GM19023 (cell line): ENCODE results near the gene MRNIP.

ENCODE experiments used
- ATAC-seq: cut with Tn5 transposase; IDR thresholded peaks from one replicate; pipeline ENCODE4 v1.9.1; 2021; ENCODE audit warnings: mild to moderate bottlenecking, moderate library complexity; ENCODE audit not compliant: unreplicated experiment

MRNIP gene, protein sequence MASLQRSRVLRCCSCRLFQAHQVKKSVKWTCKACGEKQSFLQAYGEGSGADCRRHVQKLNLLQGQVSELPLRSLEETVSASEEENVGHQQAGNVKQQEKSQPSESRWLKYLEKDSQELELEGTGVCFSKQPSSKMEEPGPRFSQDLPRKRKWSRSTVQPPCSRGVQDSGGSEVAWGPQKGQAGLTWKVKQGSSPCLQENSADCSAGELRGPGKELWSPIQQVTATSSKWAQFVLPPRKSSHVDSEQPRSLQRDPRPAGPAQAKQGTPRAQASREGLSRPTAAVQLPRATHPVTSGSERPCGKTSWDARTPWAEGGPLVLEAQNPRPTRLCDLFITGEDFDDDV

GRCh38 chr5:179858586-179859427, at the start of gene MRNIP:
Gene MRNIP, minus strand, starts transcription at chr5:179858817. Its CDS starts 21 bp downstream, at chr5:179858796.
- ATAC-seq: peak; percentile 97

DNA sequence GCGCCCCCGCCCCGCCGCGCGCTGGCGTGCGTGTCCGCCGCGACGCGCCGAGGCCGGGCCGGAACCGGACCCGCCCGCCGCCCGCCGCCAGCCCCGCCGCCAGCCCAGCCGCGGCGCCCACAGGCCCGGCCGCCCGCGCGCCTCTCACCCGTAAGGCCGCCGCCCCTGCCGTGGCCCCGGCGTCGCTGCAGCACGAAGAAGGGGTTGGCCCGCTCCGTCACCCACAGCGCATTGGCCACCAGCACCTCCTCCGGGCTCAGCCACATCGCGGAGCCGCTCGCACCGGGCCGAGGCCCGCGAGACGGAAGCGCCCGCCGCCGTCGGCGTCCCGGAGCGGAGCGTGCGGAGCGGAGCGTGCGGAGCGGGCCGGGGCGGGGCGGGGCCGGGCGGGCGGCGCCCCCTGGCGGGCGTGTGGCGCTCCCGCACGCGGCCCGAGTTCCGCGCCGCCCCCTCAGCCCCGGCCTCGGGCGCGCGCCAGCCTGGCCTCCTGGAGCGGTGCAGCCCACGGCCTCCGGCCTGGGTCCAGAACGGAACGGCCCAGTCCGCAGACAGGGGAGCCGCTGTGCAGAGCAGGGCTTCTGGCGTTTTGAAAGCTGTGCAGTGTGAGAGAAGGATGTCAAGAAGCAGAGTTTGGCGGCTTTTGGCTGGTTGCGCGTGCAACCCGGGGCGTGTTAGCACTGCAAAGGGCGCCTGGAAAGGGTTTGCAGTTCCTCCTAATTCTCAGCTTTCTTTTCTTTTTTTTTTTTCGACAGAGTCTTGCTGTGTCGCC, 49.1 kb upstream of the MRNIP start, which contains the start of gene TBC1D9B:
TSS of gene TBC1D9B (minus strand) at position 342 of the 769 bp plus-strand sequence. CDS start at position 266, 76 bp downstream.
- ATAC-seq: peak; percentile 89

DNA sequence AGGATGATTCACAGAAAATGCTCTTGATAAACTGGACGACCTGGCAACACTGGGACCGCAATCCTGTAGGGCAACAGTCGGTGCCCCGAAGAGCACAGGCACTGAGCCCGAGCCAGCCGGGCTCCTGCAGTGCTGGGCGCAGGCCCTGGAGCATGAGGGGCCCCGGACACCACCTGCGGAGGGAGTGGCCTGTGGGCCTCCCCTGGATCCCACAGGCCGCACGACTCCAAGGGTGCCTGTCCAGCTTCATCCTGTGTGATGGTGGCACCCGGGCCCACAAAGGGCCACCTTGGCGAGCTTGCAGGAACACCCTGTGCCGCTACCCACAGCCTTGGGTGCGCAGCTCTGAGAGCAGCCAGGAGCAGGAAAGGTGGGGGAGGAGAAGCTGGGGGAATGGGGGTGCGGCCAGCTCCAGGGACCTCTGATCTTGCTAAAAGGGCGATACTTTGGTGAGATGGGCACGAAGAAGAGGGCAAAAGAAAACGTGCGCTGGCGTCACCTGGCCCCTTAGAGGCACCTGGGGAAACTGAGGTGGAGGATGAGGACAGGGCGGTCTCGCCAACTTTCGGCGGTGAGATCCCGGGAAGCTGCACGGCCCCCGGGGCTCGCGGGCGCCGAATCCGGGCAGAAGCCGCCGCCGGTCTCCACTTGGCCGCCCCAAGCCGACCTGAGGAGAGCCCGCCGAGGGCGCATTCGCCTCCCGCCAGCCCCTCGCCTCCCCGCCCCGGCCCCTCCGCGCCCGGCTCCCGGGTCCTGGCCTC, 48.4 kb upstream of the MRNIP start:
- ATAC-seq: peak; percentile 31

GRCh38 chr5:179906294-179906794, 47.7 kb upstream of the MRNIP start:
- ATAC-seq: no peak

DNA sequence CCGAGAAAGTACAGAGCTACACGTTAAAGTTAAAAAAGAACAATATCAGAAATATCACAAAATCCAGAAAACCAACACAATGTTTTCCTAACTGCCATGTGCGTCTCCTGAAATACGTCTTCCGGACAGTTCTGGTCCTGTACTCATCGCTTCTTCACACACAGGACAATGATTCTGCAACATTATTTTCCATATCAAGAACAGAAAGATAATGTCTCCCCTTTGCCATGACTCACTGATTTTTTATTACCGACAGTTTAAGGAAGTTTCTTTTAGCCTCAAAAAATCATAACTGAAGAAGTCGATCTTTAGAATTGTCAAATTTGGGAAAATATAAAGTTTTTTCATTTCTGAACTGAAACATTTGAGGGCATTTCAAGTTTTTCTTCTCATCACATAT, 46.5 kb upstream of the MRNIP start:
- no peak for ATAC-seq

DNA sequence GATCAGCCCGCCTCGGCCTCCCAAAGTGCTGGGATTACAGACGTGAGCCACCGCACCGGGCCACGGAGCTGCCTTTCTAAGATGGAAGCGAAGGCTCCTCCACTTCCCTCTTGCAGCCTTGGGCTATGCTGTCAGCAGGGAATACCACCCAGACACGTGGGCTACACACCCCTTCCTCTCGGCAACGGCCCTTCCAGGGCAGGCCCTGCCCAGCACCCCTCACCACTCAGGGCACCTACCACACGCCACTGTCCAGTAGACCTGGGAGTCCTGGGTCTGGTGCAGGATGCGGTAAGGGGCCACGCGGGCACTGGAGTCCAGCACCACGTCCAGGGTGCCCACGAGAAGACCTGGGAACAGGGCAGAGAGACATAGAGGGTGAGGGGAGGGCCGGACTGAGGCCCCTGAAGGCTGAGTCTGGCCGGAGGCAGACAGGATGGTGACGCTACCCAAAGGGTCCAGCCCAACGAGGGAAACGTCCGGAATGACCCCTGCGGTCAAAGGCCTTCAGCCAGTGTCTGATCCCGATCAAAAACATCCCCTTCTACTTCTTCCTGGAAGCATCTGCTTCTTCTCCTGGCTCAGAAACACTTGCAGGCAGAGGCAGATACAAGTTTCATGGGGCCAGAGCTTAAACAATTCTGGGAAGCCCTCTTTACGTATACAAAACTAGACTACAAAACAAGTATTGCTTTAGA, 46.0 kb upstream of the MRNIP start:
- no peak for ATAC-seq

GRCh38 chr5:179902763-179903158, 44.1 kb upstream of the MRNIP start:
- no peak for ATAC-seq

DNA sequence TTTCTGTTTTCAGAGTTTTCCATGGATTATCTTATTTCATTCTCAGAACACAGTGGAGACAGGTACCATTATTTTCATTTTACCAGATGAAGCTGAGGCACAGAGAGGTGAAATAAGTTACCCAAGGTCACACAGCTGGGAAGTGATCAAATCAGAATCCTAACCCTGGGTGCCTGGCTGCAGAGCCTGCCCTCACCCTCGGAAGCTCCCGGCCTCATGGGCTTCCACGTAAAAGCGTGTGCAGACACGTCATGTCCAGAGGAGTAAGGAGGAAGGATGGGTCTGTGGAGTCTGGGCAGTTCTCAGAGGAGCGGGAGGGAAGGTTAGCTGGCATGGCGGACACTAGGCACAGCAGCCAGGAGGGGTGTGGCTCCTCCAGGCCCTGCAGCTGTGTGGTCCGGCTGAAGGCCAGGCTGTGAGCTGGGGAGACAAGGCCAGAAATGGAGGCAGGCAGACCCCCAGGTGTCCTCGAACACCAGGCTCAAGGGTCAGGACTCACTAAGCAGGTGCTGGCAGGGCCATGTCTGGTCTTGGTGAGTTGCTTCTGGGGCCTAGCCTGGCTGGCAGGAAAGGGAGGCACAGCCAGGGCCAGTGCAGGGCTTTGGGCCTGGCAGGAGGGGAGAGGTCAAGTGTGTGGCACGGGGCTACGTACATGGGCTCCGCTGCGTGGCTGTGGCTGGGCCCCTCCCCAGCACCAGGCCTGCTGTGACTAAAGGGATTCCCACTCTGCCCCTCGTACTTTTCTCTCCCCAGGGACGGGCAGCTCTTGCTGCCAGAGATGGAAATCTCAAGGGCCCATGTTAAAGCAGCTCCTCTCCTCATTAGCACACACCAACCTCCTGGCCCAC, 43.5 kb upstream of the MRNIP start:
- ATAC-seq: no peak

DNA sequence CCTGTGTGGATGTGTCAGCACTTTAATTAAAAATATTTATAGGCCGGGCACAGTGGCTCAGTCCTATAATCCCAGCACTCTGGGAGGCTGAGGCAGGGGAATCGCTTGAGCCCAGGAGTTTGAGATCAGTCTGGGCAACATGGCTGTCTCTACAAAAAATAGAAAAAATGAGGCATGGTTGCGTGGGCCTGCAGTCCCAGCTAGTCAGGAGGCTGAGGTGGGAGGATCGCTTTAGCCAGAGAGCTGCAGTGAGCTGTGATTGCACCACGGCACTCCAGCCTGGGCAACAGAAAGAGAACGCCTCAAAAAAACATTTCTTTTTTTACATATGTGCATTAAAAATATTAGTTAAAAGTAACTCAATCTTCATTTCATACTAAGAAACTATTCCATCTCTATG, 42.8 kb upstream of the MRNIP start:
- ATAC-seq: no peak

- no peak for ATAC-seq
Measured at GRCh38 chr5:179900711-179901110, 42.1 kb upstream of the MRNIP start.

DNA sequence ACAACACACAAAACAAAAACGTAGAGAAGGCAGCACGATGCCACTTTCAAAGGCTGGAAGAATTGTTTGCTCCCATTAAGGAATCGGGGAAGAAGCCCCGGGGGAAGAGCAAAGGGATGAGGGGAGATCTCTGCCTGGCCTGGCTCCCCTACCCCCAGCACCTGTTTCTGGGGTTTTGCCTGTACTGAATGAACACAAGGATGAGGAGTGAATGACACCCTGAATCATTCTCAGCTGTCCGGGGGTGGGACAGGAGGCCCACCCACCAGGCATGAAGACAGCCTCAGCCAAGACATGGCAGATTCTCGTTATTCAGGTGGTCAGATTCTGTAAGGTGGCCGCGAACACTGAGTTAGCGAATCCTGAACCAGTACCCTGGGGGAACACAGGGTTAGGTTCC, 41.6 kb upstream of the MRNIP start:
- ATAC-seq: no peak

- ATAC-seq: no peak
Measured at GRCh38 chr5:179895861-179896260, 37.2 kb upstream of the MRNIP start.

DNA sequence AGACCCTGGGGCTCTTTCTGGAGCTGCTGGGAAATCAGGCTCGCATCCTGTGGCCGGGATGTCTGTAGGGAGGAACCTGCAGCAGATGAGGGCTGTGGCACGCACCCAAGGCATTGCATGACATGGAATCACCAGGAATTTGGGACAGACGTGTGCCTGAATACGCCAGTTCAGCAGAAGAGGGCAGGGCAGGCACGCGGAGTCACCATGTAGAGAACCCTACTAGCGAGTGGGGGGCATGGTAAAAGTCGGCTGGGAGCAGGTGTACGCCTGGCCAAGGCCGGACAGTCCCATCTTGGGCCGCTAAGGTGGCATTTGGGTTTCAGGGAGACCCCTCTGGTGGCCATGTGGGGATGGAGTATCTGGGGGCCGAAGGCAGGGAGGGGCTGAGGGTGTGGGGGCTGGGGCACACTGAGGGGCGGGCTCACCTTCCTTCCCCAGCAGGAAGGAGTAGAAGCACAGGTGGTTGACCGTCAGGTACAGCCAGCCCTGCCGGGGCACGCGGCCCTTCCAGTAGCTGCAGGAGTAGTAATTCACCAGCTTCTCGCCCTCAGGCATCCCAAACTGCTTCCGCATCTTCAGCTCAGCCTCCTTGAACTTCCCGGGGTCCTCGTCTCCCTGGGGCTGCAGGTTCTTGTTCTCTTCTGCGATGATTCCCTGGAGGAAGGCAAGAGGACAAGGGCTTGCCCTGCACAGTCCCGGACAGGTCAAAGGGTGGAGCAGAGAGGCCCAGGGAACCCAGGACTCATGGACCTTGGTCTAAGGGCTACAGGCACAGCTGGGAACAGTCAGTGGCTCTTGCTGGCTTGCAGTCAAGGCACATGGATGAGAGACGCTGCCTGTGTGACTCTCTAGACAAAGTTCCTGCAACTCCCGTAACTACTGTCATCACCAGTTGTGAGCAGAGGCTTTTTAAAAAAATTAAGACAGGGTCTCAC, 35.6 kb upstream of the MRNIP start:
- no peak for ATAC-seq

- no peak for ATAC-seq
Measured at GRCh38 chr5:179893076-179893957, 34.7 kb upstream of the MRNIP start.

- ATAC-seq: no peak
Measured at GRCh38 chr5:179892255-179892654, 33.6 kb upstream of the MRNIP start.

DNA sequence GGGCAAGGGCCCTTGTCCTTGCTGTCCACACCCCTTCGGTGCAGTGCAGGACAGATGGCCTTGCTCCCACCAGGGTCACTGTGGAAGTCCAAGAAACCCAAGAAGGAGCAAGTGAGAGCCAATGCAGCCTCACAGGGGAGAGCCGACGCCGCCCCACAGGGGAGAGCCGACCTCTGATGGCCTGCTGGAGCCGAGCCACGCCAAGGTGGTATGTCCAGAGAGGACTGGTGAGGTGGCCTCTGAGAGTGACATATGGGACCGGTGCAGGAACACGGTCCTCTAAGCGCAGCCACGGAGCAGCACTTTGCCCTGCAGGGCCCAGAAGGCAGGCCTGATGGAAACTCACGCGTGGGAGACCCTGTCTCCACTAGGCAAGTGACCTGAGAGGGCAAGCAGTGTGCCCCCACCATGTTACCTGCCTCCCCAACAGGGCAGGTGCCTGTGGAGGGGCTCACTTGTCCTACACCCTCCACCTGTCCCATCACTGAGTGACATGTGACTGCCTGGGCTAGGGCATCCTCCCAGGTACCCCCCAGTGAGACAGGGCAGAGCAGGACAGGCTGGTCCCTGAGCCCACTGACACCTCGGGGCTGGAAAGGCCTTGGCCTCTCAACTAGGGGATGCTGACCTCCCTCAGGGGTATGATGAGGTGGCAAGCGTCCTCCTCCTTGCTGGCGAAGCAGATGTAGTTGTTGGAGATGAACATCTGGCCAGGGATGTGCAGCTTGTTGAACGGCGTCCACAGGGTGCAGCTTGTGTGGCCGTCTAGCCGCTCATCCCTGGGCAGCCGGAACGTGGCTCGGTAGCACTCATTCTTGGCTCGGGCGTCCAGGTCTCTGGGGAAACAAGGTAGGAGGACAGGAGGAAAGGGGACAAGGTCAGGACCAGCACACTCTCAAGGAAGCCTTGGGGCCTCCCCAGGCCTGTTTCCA, 32.4 kb upstream of the MRNIP start:
- no peak for ATAC-seq
